Fibroblast of villous mesenchyme (primary cell): ENCODE measurements around the gene ATOH8. TPM values are rescaled to one million over a fixed set of nuclear protein-coding genes. Genes with fewer than 3 reads are reported as not detected.
A peak's percentile ranks its signal among the peaks of the same experiment; 100 is the strongest.

ENCODE experiments used
- DNase-seq: peaks from one replicate; pipeline ENCODE4 v3.0.0-alpha.2; 2010; ENCODE audit warnings: low read depth
- H3K4me3 ChIP-seq: 2 replicates; pipeline ENCODE4 v1.5.1; 2011; ENCODE audit warnings: low read depth, mild to moderate bottlenecking, low read length
- total RNA-seq: library from RNA; depleted of rRNA; stranded (reverse); fragments of >200 nt; gene quantifications from 2 replicates; pipeline ENCODE4 v1.2.3, GENCODE V29; 2012
- TF ChIP-seq, protein P1 (sequence below): IDR thresholded peaks from 2 replicates; pipeline ENCODE4 v1.5.1; 2012; ENCODE audit warnings: low read depth, mild to moderate bottlenecking, low read length; ENCODE audit not compliant: insufficient read depth

ATOH8 gene
- total RNA-seq, 1 donor = 9.1 TPM

DNA sequence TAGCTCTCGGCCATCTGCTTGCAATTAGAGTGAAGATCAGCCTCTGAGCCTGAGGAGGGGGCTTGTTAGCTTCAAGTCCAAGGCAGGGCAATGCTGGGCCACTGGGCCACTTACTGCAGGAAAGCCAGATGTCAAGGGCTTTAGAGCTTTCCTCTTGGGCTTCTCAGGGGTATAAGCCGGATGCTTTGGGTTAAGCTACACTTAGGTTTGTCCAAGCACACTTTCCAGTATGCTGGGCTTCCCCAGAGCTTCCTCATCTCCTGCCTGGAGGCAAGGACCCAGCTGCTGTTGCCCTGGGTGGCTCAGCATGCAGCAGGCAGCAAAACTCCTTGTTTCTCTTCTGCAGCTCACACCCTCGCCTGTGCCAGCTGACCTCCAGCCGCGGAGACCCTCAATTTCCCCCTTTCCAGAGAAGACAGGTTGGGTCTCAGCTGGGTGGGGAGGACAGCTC is 29.0 kb upstream of the ATOH8 start:
- TF ChIP-seq, protein P1, sequence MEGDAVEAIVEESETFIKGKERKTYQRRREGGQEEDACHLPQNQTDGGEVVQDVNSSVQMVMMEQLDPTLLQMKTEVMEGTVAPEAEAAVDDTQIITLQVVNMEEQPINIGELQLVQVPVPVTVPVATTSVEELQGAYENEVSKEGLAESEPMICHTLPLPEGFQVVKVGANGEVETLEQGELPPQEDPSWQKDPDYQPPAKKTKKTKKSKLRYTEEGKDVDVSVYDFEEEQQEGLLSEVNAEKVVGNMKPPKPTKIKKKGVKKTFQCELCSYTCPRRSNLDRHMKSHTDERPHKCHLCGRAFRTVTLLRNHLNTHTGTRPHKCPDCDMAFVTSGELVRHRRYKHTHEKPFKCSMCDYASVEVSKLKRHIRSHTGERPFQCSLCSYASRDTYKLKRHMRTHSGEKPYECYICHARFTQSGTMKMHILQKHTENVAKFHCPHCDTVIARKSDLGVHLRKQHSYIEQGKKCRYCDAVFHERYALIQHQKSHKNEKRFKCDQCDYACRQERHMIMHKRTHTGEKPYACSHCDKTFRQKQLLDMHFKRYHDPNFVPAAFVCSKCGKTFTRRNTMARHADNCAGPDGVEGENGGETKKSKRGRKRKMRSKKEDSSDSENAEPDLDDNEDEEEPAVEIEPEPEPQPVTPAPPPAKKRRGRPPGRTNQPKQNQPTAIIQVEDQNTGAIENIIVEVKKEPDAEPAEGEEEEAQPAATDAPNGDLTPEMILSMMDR = no peak
- no peak for DNase-seq
- H3K4me3 ChIP-seq = no peak overlapping the region

DNA sequence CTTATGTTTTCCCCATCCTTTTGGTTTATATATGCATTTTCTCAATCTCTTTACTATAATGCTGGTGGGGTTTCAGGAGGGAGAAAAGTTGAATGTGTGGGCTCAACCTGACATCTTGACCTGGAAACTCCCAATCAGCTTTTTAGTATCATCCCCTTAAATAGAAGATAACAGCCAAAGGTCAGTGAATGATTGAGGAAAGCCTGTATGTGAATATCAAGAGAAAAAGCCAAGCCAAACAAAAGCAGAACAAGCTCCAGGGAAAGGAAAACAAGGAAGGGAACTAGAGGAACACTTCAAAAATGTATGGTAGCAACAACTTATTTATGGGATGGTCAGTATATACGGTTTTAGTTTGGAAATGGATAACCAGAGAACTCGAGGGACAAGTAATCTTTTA is 28.3 kb upstream of the ATOH8 start:
- no peak overlapping the region for H3K4me3 ChIP-seq
- TF ChIP-seq, protein P1 = no peak
- no peak for DNase-seq

DNA sequence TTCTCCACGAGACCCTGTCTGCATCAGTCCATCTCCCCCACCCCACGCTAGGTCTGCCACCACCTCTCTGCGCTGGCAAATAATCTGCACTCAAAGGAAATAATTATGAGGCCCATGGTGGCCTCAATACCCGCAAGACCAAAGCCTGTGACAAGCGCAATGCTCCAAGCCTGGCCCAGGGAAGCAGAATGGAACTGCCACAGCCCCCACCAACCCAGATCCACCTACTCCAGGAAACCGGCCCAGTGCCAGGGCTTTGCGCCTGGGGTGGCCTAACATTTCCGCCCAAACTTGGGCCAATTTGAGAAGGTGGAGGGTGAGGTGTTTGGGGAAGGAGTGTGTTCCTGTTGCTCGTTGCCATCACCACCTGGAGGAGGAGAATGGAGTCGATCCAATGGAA is 26.0 kb upstream of the ATOH8 start:
- TF ChIP-seq, protein P1 = no peak
- no peak overlapping the region for H3K4me3 ChIP-seq
- no peak for DNase-seq

GRCh38 chr2:85728342-85728741 is 25.4 kb upstream of the ATOH8 start:
- H3K4me3 ChIP-seq = no peak overlapping the region
- DNase-seq = no peak
- TF ChIP-seq, protein P1 = no peak

DNA sequence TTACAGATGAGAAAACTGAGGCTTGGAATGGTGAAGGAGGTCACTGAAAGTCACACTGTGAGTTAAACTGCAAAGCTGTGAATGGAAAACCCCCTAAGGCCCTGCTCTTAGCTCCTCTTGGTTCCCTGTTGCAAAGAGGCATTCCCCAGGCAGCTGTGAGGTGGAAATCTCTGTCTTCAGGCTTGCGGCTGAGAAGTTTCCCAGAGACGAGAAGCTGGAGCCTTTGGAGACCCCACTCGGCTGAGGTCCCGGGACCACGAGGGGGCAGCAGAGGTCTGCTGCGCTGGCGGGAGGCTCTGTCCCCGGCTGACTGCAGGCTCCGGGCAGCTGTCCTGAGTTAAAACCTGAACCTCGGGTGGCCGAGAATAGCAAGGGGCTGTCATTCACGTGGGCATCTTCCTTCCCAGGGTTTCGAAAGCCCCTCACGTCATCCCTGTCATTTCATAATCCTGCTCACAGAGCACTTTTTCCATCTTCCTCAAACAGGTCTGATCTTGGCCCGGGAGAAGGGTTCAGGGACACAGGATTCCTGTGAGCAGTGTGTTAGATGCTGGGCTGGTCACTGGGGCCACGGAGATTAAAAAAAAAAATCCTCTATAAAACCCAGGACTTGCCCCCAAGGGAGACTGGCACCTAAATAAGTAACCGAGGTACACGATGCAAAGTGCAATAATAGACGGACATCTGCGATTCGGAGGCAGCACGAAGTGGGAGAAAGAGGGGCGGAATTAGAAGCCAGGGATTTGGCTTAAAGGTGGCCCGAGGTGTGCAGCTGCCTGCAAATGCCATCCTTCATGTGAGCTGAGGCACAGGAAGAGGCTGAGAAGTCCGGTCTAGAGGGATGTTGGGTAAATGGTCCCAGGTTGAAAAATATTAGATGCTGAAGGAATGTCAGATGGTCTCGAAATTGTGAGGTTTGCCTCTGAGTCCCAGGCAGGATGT is 24.6 kb upstream of the ATOH8 start:
- H3K4me3 ChIP-seq = no peak overlapping the region
- peak; percentile 84 for DNase-seq
- TF ChIP-seq, protein P1 = peak; percentile 99

DNA sequence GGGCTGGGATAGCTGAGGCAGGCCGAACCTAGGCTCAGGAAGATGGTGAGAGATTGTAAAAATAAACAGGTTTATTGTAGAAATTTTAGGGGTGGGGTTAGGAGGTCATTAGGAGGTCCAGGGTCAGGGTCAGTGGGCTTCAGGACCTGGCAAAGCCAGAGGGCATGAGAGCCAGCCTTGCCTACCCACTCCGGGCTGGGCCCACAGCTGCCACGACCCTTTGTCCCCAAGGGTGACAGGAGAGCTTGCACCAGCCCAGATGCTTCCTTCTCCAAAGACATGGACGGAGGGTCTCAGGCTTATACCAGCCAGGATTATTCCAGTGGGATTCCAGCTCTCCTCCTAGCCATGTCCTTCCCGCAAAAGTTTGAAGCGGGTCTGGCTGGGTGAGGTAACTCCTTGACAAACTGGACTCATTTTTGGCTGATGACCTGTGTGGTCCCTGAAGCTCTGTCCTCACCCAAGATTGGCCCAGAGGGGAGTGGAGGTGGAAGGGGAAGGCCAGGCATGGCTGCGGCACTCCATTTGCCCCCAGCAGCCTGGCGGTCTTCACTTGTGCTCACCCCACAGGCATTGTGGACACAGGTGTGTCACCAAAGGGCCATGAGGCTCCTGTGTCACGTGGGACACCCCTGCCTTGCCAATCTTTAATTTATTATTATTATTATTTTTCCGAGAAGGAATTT is 23.8 kb upstream of the ATOH8 start:
- DNase-seq = no peak
- TF ChIP-seq, protein P1 = no peak
- no peak overlapping the region for H3K4me3 ChIP-seq
